ENCODE data around the gene NTMT1.
"Not testable (repeated sequence)": the region's sequence is repeated elsewhere in the genome, so short reads cannot be mapped to it uniquely, and the experiment has no call there.

The NTMT1 gene

GRCh38 chr9:129590466-129590865 lies 35.5 kb upstream of the NTMT1 start:
- no peak for TF ChIP-seq POLR2A (IDR thresholded peaks at IDR 0.05; ENCODE audit: low read length)
- no peak for TF ChIP-seq GATA1 (IDR thresholded peaks at IDR 0.05; ENCODE audit: low read depth, low read length)
- DNase-seq = no peak

GRCh38 chr9:129591916-129592315 lies 34.0 kb upstream of the NTMT1 start:
- TF ChIP-seq POLR2A (IDR thresholded peaks at IDR 0.05; ENCODE audit: low read length) = no peak
- no peak for TF ChIP-seq GATA1 (IDR thresholded peaks at IDR 0.05; ENCODE audit: low read depth, low read length)
- no peak for DNase-seq

GRCh38 chr9:129592790-129593189 lies 33.2 kb upstream of the NTMT1 start:
- not testable (repeated sequence) for DNase-seq

GRCh38 chr9:129594632-129595031 lies 31.3 kb upstream of the NTMT1 start:
- TF ChIP-seq GATA1 (IDR thresholded peaks at IDR 0.05; ENCODE audit: low read depth, low read length) (no peak), POLR2A (IDR thresholded peaks at IDR 0.05; ENCODE audit: low read length) (no peak)
- DNase-seq = no peak

GRCh38 chr9:129595311-129595741 lies 30.6 kb upstream of the NTMT1 start:
- no peak for TF ChIP-seq POLR2A (IDR thresholded peaks at IDR 0.05; ENCODE audit: low read length)
- TF ChIP-seq GATA1 (IDR thresholded peaks at IDR 0.05; ENCODE audit: low read depth, low read length) = no peak
- no peak for DNase-seq

DNA sequence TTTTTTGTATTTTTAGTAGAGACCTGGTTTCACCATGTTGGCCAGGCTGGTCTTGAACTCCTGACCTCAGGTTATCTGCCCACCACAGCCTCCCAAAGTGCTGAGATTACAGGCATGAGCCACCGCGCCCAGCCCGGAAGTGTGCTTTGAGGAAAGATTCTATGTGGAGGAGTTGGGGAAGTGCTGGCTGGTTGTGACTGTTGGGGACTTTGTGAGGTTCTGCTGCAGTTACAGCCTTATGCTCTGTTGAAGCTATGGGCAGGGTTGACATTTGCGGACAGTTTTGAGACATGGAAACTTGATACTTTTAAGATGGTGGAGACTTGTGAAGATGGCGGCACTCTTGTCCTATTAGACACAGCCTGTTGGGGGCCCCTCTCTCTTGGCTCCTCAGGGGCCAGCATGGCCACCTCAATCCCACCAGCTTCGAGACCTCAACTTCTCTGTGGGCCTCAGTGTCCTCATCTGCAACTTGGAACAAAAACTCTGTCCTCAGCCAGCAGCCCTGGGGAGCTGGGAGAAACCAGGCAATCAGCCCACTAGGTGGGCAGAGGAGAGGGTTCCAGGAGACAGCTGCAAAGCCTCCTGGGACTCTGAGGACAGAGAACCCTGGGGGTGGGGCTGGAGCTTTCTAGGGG lies 29.9 kb upstream of the NTMT1 start:
- TF ChIP-seq POLR2A (IDR thresholded peaks at IDR 0.05; ENCODE audit: low read length) (no peak), GATA1 (IDR thresholded peaks at IDR 0.05; ENCODE audit: low read depth, low read length) (no peak)
- DNase-seq = no peak

- TF ChIP-seq GATA1 (IDR thresholded peaks at IDR 0.05; ENCODE audit: low read depth, low read length) = no peak
- TF ChIP-seq POLR2A (IDR thresholded peaks at IDR 0.05; ENCODE audit: low read length) = no peak
- no peak for DNase-seq
Observed at GRCh38 chr9:129596541-129597331, 29.2 kb upstream of the NTMT1 start.

DNA sequence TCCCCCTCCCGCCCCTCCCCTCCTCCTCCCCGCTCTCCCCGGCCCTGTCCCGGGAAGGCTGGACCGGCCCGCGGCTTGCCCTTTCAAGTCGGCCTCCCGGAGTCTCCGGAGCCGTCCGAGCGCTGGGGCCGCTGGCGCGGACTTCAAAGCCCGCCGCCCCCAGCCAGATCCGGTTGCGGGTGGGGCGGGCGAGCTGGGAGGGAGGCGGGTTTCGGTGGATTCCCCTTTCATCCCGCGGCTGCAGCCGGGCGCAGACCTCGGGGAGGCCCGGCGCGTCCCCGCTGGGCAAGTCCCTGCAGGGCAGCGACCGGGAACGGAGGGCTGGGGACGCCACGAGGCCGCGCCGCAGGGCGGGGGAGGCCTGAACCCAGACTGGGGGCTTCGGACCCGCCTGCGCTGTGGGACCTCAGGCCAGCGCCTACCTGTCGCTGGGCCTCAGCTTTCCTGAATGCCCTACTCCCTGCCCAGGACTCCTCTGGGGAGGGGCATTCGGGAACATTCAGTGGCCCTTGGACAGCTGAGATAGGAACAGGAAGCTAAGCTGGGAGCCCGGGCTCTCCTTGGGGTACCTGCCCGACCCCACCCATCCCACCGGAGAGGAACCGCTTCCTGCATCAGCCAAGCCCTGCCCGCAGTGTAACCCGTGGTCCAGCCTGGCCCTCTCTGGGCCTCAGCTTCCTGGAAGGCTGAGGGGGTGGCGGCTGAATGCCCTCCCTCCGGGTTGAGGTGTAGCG lies 28.4 kb upstream of the NTMT1 start:
- TF ChIP-seq GATA1 (IDR thresholded peaks at IDR 0.05; ENCODE audit: low read depth, low read length) (no peak), POLR2A (IDR thresholded peaks at IDR 0.05; ENCODE audit: low read length) (no peak)
- DNase-seq = no peak

GRCh38 chr9:129598089-129598596 lies 27.8 kb upstream of the NTMT1 start:
- no peak for DNase-seq
- no peak for TF ChIP-seq GATA1 (IDR thresholded peaks at IDR 0.05; ENCODE audit: low read depth, low read length)
- TF ChIP-seq POLR2A (IDR thresholded peaks at IDR 0.05; ENCODE audit: low read length) = no peak

GRCh38 chr9:129601082-129601674 lies 24.8 kb upstream of the NTMT1 start:
- DNase-seq = no peak
- TF ChIP-seq GATA1 (IDR thresholded peaks at IDR 0.05; ENCODE audit: low read depth, low read length) (no peak), POLR2A (IDR thresholded peaks at IDR 0.05; ENCODE audit: low read length) (no peak)

GRCh38 chr9:129602598-129603415 lies 23.2 kb upstream of the NTMT1 start:
- TF ChIP-seq GATA1 (IDR thresholded peaks at IDR 0.05; ENCODE audit: low read depth, low read length) (no peak), POLR2A (IDR thresholded peaks at IDR 0.05; ENCODE audit: low read length) (no peak)
- DNase-seq = no peak

DNA sequence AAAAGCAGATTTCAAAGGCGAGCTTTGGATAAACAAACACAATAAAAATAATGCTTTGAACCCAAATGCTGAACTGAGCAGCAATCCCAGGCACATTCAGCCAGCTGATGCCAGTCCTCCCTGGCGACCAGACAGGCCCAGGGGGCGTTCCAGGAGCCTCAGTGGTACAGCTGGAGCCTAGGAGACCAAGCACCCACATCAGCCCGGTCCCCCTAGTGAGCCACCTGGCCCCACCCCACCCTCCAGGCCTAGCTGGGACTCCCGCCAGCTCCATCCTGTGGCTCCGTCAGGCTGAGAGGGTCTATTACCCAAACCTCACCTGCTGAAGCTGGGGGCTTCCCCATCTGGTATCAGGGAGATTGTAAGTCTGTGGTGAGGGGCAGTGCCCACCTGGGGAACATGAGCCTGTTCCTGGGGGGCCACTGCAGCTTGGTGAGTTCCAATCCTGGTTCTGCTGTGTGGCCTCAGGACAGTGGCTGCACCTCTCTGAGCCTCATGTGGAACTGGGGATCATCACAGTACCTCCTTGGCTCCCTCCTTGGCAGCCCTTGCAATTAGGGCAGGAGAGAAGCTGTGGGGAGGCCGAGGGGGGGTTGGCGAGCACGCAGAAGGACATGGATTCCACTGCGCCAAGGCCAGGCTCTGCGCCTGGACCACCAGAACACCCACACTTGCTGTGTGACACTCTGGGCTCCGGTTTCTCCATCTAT lies 21.8 kb upstream of the NTMT1 start:
- DNase-seq = no peak
- TF ChIP-seq GATA1 (IDR thresholded peaks at IDR 0.05; ENCODE audit: low read depth, low read length) (no peak), POLR2A (IDR thresholded peaks at IDR 0.05; ENCODE audit: low read length) (no peak)

DNA sequence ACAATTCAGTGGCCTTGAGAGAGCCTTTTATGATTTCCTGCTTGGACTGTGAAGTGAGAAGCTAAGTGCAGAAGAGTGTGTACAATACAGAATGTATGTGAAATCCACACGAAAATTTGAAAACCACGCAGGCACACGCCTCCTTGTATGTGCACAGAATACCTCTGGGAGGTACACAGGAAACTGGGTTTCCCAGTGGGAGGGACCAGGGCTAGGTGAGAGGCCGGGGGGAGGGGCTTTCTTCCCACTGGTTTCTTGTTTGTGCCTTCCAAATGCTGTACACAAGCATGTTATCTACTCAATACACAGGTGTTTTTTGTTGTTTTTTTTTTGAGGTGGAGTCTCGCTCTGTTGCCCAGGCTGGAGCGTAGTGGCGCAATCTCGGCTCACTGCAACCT lies 21.2 kb upstream of the NTMT1 start:
- DNase-seq = no peak
- TF ChIP-seq GATA1 (IDR thresholded peaks at IDR 0.05; ENCODE audit: low read depth, low read length) (no peak), POLR2A (IDR thresholded peaks at IDR 0.05; ENCODE audit: low read length) (no peak)

Data from erythroblast (primary cell).